Smooth muscle cell (in vitro differentiated cells): Measurements from ENCODE around the gene PRRX2. TPM values are rescaled to one million over a fixed set of nuclear protein-coding genes. Genes with fewer than 3 reads are reported as not detected.

Experiments
- DNase-seq: peaks from one replicate; lab custom pipeline; 2025; ENCODE audit not compliant: unreplicated experiment; lab: John Stamatoyannopoulos, UW
- H2AFZ ChIP-seq: fragments of 200-600 bp; sonication (generic); 2 replicates; pipeline ENCODE4 v1.6.0; 2016; ENCODE audit warnings: antibody characterized with exemption, low read depth, mild to moderate bottlenecking
- H3F3A ChIP-seq: fragments of 200-600 bp; sonication (generic); 2 replicates; pipeline ENCODE4 v1.6.0; 2017; ENCODE audit warnings: antibody characterized with exemption, low read depth
- H3K27ac ChIP-seq: fragments of 200-600 bp; sonication (generic); 2 replicates; pipeline ENCODE4 v1.5.1; 2016; ENCODE audit warnings: low read depth, mild to moderate bottlenecking
- H3K27me3 ChIP-seq: fragments of 200-600 bp; sonication (generic); 2 replicates; pipeline ENCODE4 v1.6.1; 2016; ENCODE audit warnings: low read depth, mild to moderate bottlenecking
- H3K36me3 ChIP-seq: fragments of 200-600 bp; sonication (generic); 2 replicates; pipeline ENCODE4 v1.5.1; 2016; ENCODE audit warnings: low read depth
- H3K4me1 ChIP-seq: fragments of 200-600 bp; sonication (generic); 2 replicates; pipeline ENCODE4 v1.5.1; 2016; ENCODE audit warnings: low read depth
- H3K4me2 ChIP-seq: fragments of 200-600 bp; sonication (generic); 2 replicates; pipeline ENCODE4 v1.6.0; 2016; ENCODE audit warnings: mild to moderate bottlenecking
- H3K4me3 ChIP-seq: fragments of 200-600 bp; sonication (generic); 2 replicates; pipeline ENCODE4 v1.5.1; 2016; ENCODE audit warnings: mild to moderate bottlenecking
- H3K79me2 ChIP-seq: fragments of 200-600 bp; sonication (generic); 2 replicates; pipeline ENCODE4 v1.6.0; 2016; ENCODE audit warnings: low read depth, mild to moderate bottlenecking
- H3K9ac ChIP-seq: fragments of 200-600 bp; sonication (generic); 2 replicates; pipeline ENCODE4 v1.6.0; 2016; ENCODE audit warnings: low read depth
- H3K9me3 ChIP-seq: fragments of 200-600 bp; sonication (generic); replicated peaks from 2 replicates; pipeline ENCODE4 v1.5.1; 2016; ENCODE audit warnings: low read depth
- H4K20me1 ChIP-seq: fragments of 200-600 bp; sonication (generic); 2 replicates; pipeline ENCODE4 v1.6.0; 2016; ENCODE audit warnings: low read depth
- WGBS: methylation state at CpG from one replicate; pipeline ENCODE4 v1.1.7; 2016; ENCODE audit warnings: low lambda C conversion rate; 5-methylcytosine and 5-hydroxymethylcytosine counted together
- polyA plus RNA-seq: library from polyadenylated mRNA; unstranded; fragments of >200 nt; fragmentation: Nextera tagmentation; extraction: Ambion mirVana; gene quantifications from 2 replicates; pipeline ENCODE4 v1.2.1, GENCODE V29; 2016
- total RNA-seq: library from RNA; depleted of rRNA; stranded (reverse); fragments of >200 nt; gene quantifications from 2 replicates; pipeline ENCODE4 v1.2.3, GENCODE V29; 2014
- TF ChIP-seq, protein P1 (sequence below): fragments of 200-600 bp; sonication (generic); IDR thresholded peaks from 2 replicates; pipeline ENCODE4 v1.5.1; 2017; ENCODE audit warnings: borderline replicate concordance, mild to moderate bottlenecking, antibody characterized with exemption; ENCODE audit not compliant: insufficient read depth, poor library complexity, severe bottlenecking

PRRX2 gene
- total and polyA plus RNA-seq, 2 experiments from 2014 or later, result 87.7 to 234 TPM

GRCh38 chr9:129732100-129732499 is 66.7 kb downstream of the PRRX2 start:
- H3K4me2 ChIP-seq, result no peak overlapping the region
- no peak for DNase-seq
- 92% methylated on average over 10 of the region's 10 CpGs for WGBS

GRCh38 chr9:129732946-129733631 is 67.6 kb downstream of the PRRX2 start:
- Histone ChIP-seq H3K9ac (no peak overlapping the region), H3K4me1 (peaks cover 3% of the 10 kb centered on the region), H3K27me3 (no peaks in the 10 kb centered on the region), H3K4me3 (no peak overlapping the region), H3K27ac (no peak overlapping the region), H3K9me3 (no peaks in the 10 kb centered on the region), H3F3A (no peaks in the 10 kb centered on the region), H4K20me1 (no peaks in the 10 kb centered on the region), H3K36me3 (no peaks in the 10 kb centered on the region), H3K4me2 (no peak overlapping the region), H2AFZ (no peak overlapping the region), H3K79me2 (no peaks in the 10 kb centered on the region)
- 91% methylated on average over 23 of the region's 23 CpGs for WGBS
- TF ChIP-seq, protein P1, sequence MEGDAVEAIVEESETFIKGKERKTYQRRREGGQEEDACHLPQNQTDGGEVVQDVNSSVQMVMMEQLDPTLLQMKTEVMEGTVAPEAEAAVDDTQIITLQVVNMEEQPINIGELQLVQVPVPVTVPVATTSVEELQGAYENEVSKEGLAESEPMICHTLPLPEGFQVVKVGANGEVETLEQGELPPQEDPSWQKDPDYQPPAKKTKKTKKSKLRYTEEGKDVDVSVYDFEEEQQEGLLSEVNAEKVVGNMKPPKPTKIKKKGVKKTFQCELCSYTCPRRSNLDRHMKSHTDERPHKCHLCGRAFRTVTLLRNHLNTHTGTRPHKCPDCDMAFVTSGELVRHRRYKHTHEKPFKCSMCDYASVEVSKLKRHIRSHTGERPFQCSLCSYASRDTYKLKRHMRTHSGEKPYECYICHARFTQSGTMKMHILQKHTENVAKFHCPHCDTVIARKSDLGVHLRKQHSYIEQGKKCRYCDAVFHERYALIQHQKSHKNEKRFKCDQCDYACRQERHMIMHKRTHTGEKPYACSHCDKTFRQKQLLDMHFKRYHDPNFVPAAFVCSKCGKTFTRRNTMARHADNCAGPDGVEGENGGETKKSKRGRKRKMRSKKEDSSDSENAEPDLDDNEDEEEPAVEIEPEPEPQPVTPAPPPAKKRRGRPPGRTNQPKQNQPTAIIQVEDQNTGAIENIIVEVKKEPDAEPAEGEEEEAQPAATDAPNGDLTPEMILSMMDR, result no peak
- DNase-seq, result no peak

More at GRCh38 chr9:129732100-129732499, 66.7 kb downstream of the PRRX2 start:
- Histone ChIP-seq H3K4me3 (no peak overlapping the region), H2AFZ (no peak overlapping the region), H3K79me2 (no peaks in the 10 kb centered on the region), H3K4me1 (peaks cover 2% of the 10 kb centered on the region), H4K20me1 (no peaks in the 10 kb centered on the region), H3K27me3 (no peaks in the 10 kb centered on the region), H3K27ac (no peak overlapping the region), H3K9ac (no peak overlapping the region), H3K9me3 (no peaks in the 10 kb centered on the region), H3K36me3 (no peaks in the 10 kb centered on the region), H3F3A (no peaks in the 10 kb centered on the region)
- TF ChIP-seq, protein P1, result no peak

GRCh38 chr9:129733632-129733953 is 68.1 kb downstream of the PRRX2 start:
- Histone ChIP-seq H3F3A (no peaks in the 10 kb centered on the region), H2AFZ (no peak overlapping the region), H3K36me3 (no peaks in the 10 kb centered on the region), H3K79me2 (no peaks in the 10 kb centered on the region), H3K27me3 (no peaks in the 10 kb centered on the region), H3K27ac (no peak overlapping the region), H3K4me3 (no peak overlapping the region), H3K9ac (no peak overlapping the region), H3K9me3 (no peaks in the 10 kb centered on the region), H4K20me1 (no peaks in the 10 kb centered on the region), H3K4me1 (peaks cover 3% of the 10 kb centered on the region), H3K4me2 (no peak overlapping the region)
- no peak for DNase-seq
- 91% methylated on average over 2 of the region's 2 CpGs for WGBS
- TF ChIP-seq, protein P1, result no peak

- 80% methylated on average over 4 of the region's 6 CpGs for WGBS
- no peak overlapping the region for H3K27ac ChIP-seq
- H3K4me3 ChIP-seq, result no peak overlapping the region
- H3K27me3 ChIP-seq, result no peaks in the 10 kb centered on the region
- no peaks in the 10 kb centered on the region for H3K9me3 ChIP-seq
- H3F3A ChIP-seq, result no peaks in the 10 kb centered on the region
- H3K4me1 ChIP-seq, result peaks cover 3% of the 10 kb centered on the region
- H3K36me3 ChIP-seq, result no peaks in the 10 kb centered on the region
- H4K20me1 ChIP-seq, result no peaks in the 10 kb centered on the region
- no peak for DNase-seq
- H3K79me2 ChIP-seq, result no peaks in the 10 kb centered on the region
- no peak overlapping the region for H3K9ac ChIP-seq
- H2AFZ ChIP-seq, result no peak overlapping the region
- H3K4me2 ChIP-seq, result no peak overlapping the region
- TF ChIP-seq, protein P1, result no peak
Observed at GRCh38 chr9:129735546-129735945, 70.1 kb downstream of the PRRX2 start.
